T-helper 22 cell (primary cell): Measurements from ENCODE around the gene SMYD1.
"Not testable (repeated sequence)": the region's sequence is repeated elsewhere in the genome, so short reads cannot be mapped to it uniquely, and the experiment has no call there.

Experiments
- DNase-seq: peaks from one replicate; pipeline ENCODE4 v3.0.0-alpha.2; 2020; ENCODE audit warnings: low read depth

SMYD1 gene

DNA sequence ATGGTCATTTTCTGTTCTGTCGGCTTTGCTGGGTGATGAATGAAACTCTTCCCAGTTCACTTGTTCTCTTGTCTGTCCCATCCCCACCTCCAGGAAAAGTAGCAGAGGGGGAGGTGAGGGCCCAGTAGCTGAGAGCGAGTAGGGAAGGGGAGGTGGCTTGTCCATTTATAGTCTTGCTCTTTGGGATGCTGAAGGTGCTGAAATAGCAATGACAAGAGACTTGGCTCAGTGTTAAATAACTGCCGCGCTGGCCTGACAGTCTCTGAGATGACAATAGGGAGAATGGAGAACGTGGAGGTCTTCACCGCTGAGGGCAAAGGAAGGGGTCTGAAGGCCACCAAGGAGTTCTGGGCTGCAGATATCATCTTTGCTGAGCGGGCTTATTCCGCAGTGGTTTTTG is at the start of gene SMYD1:
SMYD1 (plus strand) TSS at position 228 of the 400 bp plus-strand sequence; CDS start at position 268, 40 bp downstream.
- no peak for DNase-seq

DNA sequence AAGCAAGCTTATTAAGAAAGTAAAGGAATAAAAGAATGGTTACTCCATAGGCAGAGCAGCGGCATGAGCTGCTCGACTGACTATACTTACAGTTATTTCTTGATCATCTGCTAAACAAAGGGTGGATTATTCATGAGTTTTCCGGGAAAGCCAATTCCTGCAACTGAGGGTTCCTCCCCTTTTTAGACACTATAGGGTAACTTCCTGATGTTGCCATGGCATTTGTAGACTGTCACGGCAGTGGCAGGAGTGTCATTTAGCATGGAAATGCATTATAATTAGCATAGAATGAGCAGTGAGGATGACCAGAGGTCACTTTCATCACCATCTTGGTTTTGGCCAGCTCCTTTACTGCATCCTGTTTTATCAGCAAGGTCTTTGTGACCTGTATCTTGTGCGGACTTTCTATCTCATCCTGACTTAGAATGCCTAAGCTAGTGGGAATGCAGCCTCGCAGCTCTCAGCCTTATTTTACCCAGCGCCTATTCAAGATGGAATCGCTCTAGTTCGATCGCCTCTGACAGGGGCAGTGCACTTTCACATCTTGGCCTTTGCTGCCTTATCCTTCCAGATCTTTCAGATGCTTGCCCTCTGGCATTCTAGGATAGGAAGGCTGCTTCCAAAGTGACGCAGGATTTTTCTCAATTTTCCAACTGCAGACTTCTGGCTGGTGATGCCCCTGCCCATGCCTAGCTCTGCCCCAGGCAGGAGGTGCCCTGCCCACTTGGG is 49.4 kb upstream of the SMYD1 start:
- DNase-seq, result not testable (repeated sequence)

DNA sequence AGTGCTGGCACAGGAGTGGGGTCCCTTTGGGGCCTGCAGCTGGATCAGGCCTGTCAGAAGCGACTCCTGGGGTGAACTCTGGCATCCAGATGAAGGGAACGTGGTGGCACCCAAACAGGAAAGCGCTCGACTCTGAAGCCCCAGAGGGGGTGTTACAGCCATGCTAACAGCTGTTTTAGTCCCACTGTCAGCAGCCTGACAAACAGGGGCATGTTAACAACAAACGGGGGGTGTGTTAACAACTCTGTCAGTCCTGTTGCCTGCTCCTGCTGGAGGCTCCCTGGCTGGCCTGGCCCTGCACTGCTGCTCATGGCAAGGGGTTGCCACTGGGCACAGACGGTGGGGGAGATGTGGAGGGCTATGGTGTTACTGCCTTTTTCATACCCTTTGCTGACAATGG is 48.7 kb upstream of the SMYD1 start:
- no peak for DNase-seq

DNA sequence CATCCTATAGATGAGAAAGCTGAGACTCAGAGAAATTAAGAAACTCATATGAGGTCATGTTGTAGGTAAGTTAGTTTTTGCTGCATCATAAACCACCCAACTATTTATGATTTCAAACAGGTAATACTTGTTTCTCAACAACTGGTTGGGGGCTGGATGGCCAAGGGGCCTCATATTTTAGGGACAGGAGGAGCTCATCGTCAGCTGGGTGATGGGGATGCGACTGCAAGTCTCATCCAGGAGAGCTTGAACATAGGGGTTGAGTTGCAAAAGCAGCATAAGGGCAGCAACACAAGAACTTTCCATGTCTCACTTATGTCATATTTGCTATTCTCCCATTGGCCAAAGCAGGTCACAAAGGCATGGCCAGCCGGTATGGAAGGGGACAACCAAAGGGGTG is 47.6 kb upstream of the SMYD1 start:
- no peak for DNase-seq

DNA sequence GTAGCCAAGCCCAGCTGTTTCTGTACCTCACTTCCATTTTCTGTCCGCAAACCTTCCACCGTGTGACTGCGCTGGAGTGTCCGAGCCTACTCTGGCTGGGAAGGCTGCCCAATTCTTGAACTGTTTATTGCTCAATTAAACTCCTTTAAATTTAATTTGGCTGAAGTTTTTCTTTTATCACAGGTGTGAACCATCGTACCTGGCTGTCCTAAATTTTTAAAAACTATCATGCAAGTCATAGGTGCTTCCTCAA is 45.0 kb upstream of the SMYD1 start:
- DNase-seq, result no peak

DNA sequence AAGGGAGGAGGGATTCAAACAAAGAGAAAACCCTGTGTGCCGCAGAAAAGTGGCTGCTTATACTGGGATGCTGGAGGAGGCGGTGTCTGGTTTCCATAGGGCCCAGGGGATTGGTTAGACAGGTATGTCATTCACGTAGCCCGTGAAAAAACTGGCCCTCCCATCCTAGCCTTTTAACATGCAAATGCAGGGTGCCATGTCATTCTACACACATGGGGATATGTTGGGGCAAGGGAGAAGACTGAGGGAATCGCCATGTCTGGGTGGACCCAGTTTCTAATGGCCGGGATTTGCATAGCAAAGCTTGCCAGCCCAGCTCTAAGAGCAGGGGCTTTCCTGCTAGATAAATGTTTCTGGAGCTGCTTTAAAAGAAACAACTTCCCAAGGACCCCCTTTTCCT is 43.1 kb upstream of the SMYD1 start:
- DNase-seq, result no peak

DNA sequence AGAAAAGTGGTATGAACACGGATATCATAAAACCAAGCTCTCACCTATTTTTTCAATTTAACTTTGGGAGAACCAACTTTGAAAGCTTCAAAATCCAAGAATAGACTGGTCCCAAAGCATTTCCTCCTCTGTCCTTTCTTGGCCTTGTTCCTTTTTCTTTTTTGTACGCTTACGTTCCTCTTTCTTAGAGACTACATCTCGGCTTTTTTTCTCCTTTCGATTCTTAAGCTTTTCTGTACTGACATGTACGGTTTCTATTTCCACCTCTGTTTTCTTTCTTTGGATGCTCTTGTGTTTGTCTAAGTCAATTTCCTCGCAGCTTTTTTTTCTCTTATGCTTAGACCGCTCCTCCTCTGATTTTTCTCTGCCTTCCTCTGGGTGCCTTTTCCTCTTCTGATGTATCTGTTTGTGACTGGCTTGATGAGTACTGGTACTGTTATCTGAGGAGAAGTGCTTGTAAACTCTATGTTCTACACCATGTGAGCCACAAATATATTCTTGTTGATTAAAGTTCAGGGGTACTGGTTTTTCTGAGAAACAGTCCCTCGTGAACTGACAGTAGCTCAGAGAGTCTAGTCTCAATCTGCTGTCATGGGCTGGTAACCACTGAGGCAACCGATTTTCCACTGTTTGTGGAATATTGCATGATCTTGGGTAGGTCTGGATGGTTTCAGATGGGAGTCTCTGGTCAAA is 39.8 kb upstream of the SMYD1 start:
- DNase-seq, result no peak

DNA sequence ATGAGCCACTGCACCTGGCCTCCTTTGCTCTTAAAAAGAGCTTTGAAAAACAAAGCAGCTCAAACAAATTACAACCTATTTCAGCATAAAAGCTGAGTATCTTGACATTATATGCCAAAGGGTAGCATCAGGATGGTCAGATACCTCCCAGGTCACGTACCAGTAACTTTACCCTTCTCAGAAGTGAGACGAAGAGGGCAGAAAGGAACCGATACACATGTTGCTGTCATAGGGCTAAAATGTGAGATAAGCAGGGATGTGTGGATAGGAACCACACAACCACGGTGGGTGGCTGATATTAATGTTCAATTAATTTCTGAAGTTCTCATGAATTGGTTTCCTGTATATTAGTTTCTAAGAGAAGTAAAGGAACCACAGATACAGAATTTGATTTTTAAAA is 38.7 kb upstream of the SMYD1 start:
- DNase-seq, result no peak

DNA sequence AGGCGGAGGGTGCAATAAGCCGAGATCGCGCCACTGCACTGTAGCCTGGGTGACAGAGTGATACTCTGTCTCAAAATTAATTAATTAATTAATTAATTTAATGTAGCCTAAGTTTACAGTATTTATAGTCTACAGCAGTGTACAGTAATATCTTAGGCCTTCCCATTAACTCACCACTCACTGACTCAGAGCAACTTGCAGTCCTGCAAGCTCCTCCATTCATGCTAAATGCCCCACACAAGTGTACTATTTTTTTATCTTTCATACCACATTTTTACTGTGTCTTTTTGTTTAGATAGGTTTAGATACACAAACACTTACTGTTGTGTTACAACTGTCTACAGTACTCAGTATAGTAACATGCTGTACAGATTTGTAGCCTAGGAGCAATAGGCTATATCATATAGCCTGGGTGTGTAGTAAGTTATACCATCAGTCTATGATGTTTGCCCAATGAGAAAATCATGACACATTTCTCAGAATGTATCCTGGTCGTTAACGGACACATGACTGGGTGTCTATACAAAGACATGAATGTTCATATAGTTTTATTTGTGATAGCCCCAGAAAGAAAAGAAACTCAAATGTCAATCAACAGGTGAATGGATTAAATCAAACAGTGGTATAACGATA is 35.4 kb upstream of the SMYD1 start:
- DNase-seq, result no peak

DNA sequence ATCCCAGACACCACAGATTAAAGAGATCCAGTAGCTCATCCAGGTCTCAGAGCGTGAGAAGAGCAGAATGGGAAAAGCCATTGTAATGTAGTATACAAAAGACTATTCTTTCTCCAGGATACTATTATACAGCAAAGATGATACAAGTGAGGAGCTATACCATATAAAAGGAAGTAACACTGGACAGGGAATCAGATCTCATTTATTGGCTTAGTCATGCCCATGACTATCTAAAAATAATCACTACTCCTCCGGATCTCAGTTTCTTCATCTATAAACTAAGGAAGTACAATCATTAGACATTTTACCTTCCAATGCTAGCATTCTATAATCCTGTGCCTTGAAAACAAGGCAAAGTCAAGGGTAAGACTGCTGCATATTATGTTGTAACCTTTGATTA is 31.4 kb upstream of the SMYD1 start:
- DNase-seq, result no peak

DNA sequence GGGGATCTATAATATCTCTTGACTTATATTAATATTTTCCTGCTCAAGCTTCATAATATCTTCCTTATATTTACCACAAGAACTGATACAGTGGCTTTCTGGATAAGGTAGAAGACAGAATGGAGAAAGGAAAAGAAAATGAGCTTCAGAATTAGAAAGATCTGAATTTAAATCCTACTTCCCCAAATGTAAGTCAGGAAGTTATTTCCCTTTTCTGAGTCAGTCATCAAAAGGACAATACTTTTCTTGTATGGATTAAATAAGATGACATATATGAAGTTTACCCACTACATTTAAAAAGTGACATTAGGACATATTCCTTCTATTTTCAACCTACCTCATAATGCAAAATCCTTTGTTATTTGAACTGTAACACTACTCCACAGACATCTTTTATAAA is 31.0 kb upstream of the SMYD1 start:
- no peak for DNase-seq

DNA sequence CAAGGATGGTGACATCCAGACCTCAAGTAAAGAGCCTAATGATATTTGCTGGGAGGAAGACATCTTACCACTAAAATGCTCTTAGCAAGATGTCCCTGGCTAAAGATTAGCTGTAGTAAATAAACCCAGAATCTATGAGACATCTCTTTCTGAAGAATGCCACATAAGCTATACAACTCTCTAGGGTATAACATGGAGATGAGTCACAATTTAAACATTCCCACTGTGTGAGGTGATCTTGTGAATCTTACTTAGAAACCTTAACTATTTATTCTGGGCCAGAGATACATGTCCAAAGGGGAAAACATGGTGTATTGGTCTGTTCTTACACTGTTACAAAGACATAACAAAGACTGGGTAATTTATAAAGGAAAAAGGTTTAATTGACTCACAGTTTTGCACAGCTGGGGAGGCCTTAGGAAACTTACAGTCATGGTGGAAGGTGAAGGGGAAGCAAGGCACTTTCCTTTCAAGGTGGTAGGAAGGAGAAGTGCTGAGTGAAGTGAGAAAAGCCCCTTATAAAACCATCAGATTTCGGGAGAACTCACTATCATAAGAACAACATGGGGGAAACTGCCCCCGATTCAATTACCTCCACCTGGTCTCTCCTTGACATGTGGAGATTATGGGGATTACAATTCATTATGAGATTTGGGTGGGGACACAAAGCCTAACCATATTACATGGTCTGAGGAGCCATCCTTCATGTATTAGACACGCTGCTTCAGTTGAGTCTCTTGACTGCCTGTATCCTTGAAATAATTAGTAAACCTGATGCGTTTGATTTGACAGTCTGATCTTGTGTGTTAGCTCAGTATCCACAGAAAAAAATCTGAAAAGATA is 29.1 kb upstream of the SMYD1 start:
- DNase-seq, result no peak

DNA sequence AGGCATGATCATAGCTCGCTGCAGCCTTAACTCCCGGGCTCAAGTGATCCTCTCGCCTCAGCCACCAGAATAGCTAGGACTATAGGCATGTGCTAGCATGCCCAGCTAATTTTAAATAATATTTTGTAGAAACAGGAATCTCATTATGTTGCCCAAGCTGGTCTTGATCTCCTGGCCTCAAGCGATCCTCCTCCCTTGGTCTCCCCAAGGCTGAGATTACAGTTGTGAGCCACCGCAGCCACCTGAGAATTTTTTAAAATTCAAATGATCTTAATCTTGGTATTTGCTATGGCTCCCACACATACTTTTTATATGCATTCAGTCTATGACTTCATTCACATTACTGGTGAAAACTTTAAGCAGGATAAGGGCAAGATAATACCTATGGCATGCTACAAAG is 25.1 kb upstream of the SMYD1 start:
- DNase-seq, result no peak

DNA sequence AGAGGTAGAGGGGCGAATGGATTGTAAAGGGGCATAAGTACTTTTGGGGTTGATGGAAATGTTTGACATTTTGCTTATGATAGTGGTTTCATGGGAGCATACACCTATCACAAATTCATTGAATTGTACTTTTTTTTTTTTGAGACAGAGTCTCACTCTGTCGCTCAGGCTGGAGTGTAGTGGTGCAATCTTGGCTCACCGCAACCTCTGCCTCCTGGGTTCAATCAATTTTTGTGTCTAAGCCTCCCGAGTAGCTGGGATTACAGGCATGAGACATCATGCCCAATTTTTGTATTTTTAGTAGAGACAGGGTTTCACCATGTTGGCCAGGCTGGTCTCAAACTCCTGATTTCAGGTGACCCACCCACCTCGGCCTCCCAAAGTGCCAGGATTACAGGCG is 22.1 kb upstream of the SMYD1 start:
- DNase-seq, result not testable (repeated sequence)

DNA sequence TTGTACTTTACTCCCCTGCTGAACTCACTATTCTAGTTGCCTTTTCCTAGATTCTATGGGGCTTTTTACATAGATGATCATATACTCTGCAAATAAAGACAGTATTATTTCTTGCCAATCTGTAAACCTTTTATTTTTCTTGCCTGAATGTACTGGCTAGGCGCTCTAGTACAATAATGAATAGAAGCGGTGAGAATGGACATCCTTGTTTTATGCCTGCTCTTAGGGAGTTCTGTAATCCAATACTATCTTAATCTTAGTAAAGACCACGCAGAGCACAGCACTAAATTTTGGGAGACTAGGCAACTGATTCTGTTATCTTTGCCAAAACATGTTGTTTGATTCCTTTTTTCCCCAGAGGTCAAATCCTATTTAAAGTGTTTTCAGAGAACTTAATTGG is 19.1 kb upstream of the SMYD1 start:
- DNase-seq, result no peak

DNA sequence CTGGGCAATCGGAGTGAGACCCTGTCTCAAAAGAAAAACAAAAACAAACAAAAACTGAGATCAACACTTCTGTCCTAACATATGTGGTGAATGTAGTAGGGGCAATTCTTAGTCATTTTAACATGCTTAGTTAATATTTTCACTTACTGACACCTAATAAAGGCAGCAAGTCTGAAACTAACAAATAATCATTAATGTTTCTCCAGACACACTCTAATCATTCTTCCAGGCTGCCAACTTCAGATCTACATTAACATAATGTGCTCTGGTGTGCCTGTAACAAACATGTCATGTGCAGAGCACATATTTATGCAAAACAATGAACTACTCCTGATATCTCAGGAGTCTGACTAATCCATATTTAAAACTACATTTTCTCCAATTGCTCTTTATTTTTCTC is 18.0 kb upstream of the SMYD1 start:
- no peak for DNase-seq

DNA sequence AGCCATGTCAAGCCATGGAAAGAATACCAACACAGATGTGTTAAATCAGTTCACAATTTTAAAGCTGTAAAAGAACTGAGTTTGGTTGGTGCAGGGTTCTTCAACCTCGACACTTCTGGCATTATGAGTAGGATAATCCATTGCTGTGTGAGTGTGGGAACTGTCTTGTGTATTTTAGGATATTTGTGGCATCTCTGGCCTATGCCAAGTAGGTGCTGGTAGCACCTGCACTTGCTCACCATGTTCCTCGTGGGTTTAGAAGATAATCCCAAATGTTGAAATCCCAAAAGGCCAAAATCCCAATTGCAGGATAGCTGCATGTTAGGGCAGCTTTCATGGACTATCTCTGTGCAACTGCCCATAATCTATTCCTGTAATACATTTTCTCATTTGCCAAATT is 15.8 kb upstream of the SMYD1 start:
- no peak for DNase-seq

DNA sequence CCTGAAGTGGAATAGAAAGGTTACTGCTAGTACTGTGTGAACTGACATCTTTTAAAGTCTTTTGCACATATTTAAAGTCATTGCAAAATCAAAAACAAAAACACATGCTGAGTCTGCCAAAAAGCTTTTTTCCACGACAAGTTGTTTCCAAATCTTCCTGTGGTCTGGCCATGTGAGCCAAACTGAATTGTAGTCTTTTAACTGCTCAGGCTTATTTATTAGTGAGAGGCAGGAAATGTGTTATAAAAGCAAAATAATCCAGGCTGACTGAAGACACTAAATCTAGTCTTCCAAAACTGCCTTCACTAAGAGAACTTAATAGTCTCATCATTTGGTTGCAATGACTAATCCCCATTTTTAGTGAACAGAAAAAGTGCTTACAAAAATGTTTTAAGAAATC is 14.3 kb upstream of the SMYD1 start:
- no peak for DNase-seq

DNA sequence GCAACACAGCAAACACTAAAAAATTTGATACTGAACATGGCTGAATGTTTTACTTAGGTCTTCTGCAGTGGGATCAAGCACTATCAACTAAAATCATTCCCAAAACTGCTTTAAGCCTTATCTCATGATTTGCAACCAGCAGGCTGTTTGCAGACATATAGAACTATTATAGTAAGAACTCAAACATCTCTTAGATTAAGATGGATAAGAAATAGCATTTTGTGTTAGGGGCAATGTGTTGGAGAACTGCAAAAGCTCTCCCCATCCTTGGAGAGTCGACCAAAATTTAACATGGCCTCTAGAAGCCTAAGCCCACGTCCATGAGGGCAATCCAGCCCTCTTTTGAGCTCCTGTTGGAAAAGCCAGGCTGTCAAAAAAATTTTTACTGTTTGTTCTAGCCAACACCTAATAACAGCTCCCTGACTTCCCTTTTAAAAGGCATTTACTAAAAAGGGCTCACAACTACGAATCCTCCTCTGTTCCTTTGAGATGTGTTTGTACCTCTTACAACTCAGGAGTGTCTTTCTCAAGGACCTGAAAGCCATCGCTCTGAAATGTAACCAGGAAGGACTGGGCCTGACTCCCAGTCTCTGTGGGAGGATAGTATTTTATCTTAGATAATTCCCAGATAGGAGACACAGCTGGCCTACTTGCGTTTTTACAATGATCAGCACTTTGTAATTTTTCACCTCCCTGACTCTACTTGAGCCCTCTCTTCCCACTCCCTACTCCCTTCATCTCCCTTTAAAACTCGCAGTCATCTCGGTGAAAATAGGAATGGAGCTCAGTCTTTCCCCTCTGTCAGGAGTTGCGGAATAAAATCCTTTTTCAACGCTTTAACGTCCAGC is 13.5 kb upstream of the SMYD1 start:
- DNase-seq, result no peak

DNA sequence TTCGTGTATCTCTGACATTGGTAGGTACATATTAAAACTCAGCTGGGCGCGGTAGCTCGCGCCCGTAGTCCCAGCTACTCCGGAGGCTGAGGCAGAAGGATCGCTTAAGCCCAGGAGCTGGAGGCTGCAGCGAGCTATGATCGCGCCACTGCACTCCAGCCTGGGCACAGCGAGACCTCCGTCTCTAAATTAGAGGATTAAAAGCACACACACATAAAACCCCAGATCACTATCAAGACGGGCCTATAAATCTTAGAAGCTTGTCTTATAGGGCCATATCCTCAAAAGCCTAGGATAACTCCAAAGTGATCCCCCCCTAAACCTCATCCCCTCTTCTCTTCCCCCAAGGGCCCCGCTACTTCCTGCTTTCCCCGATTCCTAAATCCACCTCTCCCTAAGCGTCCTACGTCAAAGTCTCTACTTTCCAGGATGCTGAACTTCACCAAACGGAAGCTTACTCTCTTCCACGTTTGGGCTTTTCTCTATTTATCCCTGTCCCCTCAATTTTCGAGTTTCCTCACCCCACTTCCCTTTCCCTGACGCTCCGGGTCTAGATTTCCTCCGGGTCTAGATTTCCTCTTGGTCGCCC is 12.7 kb upstream of the SMYD1 start:
- no peak for DNase-seq

DNA sequence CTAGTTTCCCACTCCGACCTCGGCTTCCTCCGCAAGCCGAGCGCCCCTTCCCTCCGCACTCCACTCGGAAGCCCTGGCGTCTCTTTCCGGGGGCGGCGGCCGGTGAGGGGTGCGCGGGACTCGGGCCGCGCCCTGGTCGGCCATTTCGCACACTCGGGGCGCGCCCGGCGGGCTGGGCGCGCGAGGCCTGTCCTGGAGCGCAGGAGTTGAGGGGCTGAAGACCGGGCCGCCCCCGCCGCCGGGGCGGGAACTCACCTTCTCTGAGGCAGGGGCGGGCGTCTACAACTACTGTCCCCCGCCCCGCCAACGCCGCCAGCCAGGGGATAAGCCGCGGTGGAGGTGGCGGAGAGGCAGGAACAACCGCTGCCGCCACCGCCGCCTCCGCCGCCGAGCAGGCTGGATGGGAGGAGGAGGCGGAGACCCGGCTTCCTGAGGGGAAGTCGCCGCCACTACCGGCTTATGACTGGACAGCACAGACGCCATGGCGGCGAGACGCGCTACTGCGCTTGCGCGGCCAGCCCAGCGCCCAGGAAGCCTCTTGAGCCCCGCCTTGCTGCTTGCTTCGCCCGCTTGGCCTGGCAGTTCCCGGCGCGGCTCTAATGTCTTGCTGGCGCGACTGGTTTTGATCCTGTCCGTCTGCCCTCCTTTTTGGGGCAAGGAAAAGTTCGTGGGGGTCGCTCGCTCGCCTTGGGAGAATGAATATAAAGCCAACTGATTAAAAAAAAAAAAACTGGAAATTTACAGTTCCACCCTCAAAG is 12.1 kb upstream of the SMYD1 start, which contains the start of gene KRCC1:
KRCC1 (minus strand) TSS at position 413 of the 758 bp plus-strand sequence. CDS start 27,220 bp downstream, outside the sequence.
- peak; percentile 93 for DNase-seq
